Aorta (tissue), 5 donors: Measurements from ENCODE around the gene PAMR1. TPM values are rescaled to one million over a fixed set of nuclear protein-coding genes. Genes with fewer than 3 reads are reported as not detected.
"Not testable (repeated sequence)": the region's sequence is repeated elsewhere in the genome, so short reads cannot be mapped to it uniquely, and the experiment has no call there.

ENCODE experiments used
- ATAC-seq: fragments of 200-7000 bp; cut with Tn5 transposase; one replicate; pipeline ENCODE4 v1.9.1; 2022; ENCODE audit warnings: moderate library complexity; ENCODE audit not compliant: low FRiP score
- DNase-seq, 2 donors: peaks; one replicate each; pipeline ENCODE4 v3.0.0-alpha.2; 2020
- H3K27ac ChIP-seq, 2 donors: one replicate each; pipeline ENCODE4 v1.5.1; 2013; ENCODE audit warnings: low read length in 2 of 2, mild to moderate bottlenecking in 2 of 2, moderate library complexity in 2 of 2, control low read depth in 1 of 2, inconsistent platforms in 1 of 2, low read depth in 1 of 2
- H3K27me3 ChIP-seq, 2 donors: one replicate each; pipeline ENCODE4 v1.6.1; 2013; ENCODE audit warnings: control low read depth in 1 of 2, low read length in 1 of 2, mild to moderate bottlenecking in 1 of 2, moderate library complexity in 1 of 2; ENCODE audit not compliant: insufficient read depth in 2 of 2, control insufficient read depth in 1 of 2
- H3K36me3 ChIP-seq, 2 donors: one replicate each; pipeline ENCODE4 v1.6.1; 2013; ENCODE audit warnings: control low read depth in 1 of 2, low read length in 1 of 2, mild to moderate bottlenecking in 1 of 2; ENCODE audit not compliant: insufficient read depth in 2 of 2, control insufficient read depth in 1 of 2
- H3K4me1 ChIP-seq, 2 donors: one replicate each; pipeline ENCODE4 v1.6.1; 2013; ENCODE audit warnings: low read length in 2 of 2, control low read depth in 1 of 2, mild to moderate bottlenecking in 1 of 2, moderate library complexity in 1 of 2; ENCODE audit not compliant: insufficient read depth in 2 of 2, control insufficient read depth in 1 of 2
- H3K4me3 ChIP-seq, 2 donors: one replicate each; pipeline ENCODE4 v1.5.1; 2013; ENCODE audit warnings: low read length in 2 of 2, control low read depth in 1 of 2, mild to moderate bottlenecking in 1 of 2
- H3K9me3 ChIP-seq: one replicate; pipeline ENCODE4 v1.6.1; 2013; ENCODE audit warnings: mild to moderate bottlenecking, low read length; ENCODE audit not compliant: control insufficient read depth
- WGBS, 2 donors: extraction: QIAGEN DNeasy Blood & Tissue Kit; methylation state at CpG; one replicate each; pipeline ENCODE4 v1.1.7; 2013; 5-methylcytosine and 5-hydroxymethylcytosine counted together
- intact Hi-C, 2 donors: fragments of 100-400 bp; cut with DNase I; formaldehyde crosslinking; loops; one replicate each; pipeline versions ENCODE4 v1.14.2 to v1.15.0; 2022
- polyA plus RNA-seq, 2 donors: library from polyadenylated mRNA; stranded (reverse); fragments of 200-250 nt; gene quantifications; one replicate each; pipeline ENCODE4 v1.2.3, GENCODE V29; 2013
- total RNA-seq, 2 donors: library from RNA; stranded (reverse); fragmentation: NEBNext Ultra II Directional; extraction: Animal tissue kit (Norgen Biotek cat#: 25700); gene quantifications; one replicate each; pipeline ENCODE4 v1.2.1, GENCODE V29; 2021
- donor health status: healthy with polysubstance abuse.
- donor health status: Bipolar disorder and iron deficiency.
- donor health status: DM: no; HTN: no; CAD: no.
- donor health status: DM: no; HTN: no; CAD: no.
- donor health status: DM: yes; HTN: yes; CAD: no.

Gene PAMR1
- total and polyA plus RNA-seq, 4 donors = 0.69 to 3.1 (median 2.2) TPM

GRCh38 chr11:35539256-35539655 lies 13.8 kb upstream of the PAMR1 start:
- Histone ChIP-seq H3K36me3 (no peaks in the 10 kb centered on the region), H3K4me1 (peaks cover 0 to 3% of the 10 kb centered on the region in 2 donors), H3K9me3 (no peaks in the 10 kb centered on the region), H3K27ac (no peak overlapping the region), H3K27me3 (no peaks in the 10 kb centered on the region), H3K4me3 (no peak overlapping the region)
- ATAC-seq (no peak), DNase-seq (no peak)
- 59 to 60% methylated on average over 3 of the region's 3 CpGs for WGBS, 2 donors
- intact Hi-C loops = no loop called here

- Histone ChIP-seq H3K4me1 (no peaks in the 10 kb centered on the region), H3K27me3 (no peaks in the 10 kb centered on the region), H3K36me3 (no peaks in the 10 kb centered on the region), H3K9me3 (no peaks in the 10 kb centered on the region), H3K27ac (no peak overlapping the region), H3K4me3 (no peak overlapping the region)
- 95 to 97% methylated on average over 7 of the region's 7 CpGs for WGBS, 2 donors
- intact Hi-C loops = no loop called here
- DNase-seq = no peak
- no peak for ATAC-seq
Observed at GRCh38 chr11:35536470-35536869, 11.1 kb upstream of the PAMR1 start.

- no peak for ATAC-seq
- H3K4me3 ChIP-seq = no peak overlapping the region
- 73 to 79% methylated on average over 1 of the region's 1 CpG for WGBS, 2 donors
- H3K9me3 ChIP-seq = no peaks in the 10 kb centered on the region
- no peak overlapping the region for H3K27ac ChIP-seq
- H3K36me3 ChIP-seq = no peaks in the 10 kb centered on the region
- intact Hi-C loops = no loop called here
- H3K27me3 ChIP-seq = no peaks in the 10 kb centered on the region
- H3K4me1 ChIP-seq = peaks cover 5 to 7% of the 10 kb centered on the region in 2 donors
- no peak for DNase-seq
Observed at GRCh38 chr11:35531246-35531645, 5.8 kb upstream of the PAMR1 start.

GRCh38 chr11:35529971-35530495 lies 4.6 kb upstream of the PAMR1 start:
- no peaks in the 10 kb centered on the region for H3K36me3 ChIP-seq
- H3K9me3 ChIP-seq = no peaks in the 10 kb centered on the region
- DNase-seq = peak in 1 of 2 donors; percentile 69
- no peaks in the 10 kb centered on the region for H3K27me3 ChIP-seq
- peaks cover 5 to 7% of the 10 kb centered on the region in 2 donors for H3K4me1 ChIP-seq
- peak overlapping the region in 1 of 2 donors; percentile 8 for H3K27ac ChIP-seq
- 0 to 6% methylated on average over 2 of the region's 2 CpGs for WGBS, 2 donors
- ATAC-seq = peak; percentile 42
- intact Hi-C loops = no loop called here
- no peak overlapping the region for H3K4me3 ChIP-seq

GRCh38 chr11:35526370-35526792 lies 965 bp upstream of the PAMR1 start:
- 81 to 87% methylated on average over 6 of the region's 6 CpGs for WGBS, 2 donors
- no peak for ATAC-seq
- H3K4me3 ChIP-seq = no peak overlapping the region
- H3K36me3 ChIP-seq = no peaks in the 10 kb centered on the region
- H3K27me3 ChIP-seq = no peaks in the 10 kb centered on the region
- DNase-seq = no peak
- no peak overlapping the region for H3K27ac ChIP-seq
- peaks cover 5 to 7% of the 10 kb centered on the region in 2 donors for H3K4me1 ChIP-seq
- no peaks in the 10 kb centered on the region for H3K9me3 ChIP-seq
- intact Hi-C loops = no loop called here

GRCh38 chr11:35524780-35525179 lies 636 bp downstream of the PAMR1 start:
- DNase-seq (no peak), ATAC-seq (no peak)
- H3K36me3 ChIP-seq = no peaks in the 10 kb centered on the region
- no peak overlapping the region for H3K27ac ChIP-seq
- no peaks in the 10 kb centered on the region for H3K27me3 ChIP-seq
- no peak overlapping the region for H3K4me3 ChIP-seq
- intact Hi-C loops = no loop called here
- WGBS, 2 donors = 35 to 66% methylated on average over 4 of the region's 4 CpGs
- no peaks in the 10 kb centered on the region for H3K9me3 ChIP-seq
- peaks cover 0 to under 1% of the 10 kb centered on the region in 2 donors for H3K4me1 ChIP-seq

GRCh38 chr11:35523861-35524260 lies 1.6 kb downstream of the PAMR1 start:
- no peaks in the 10 kb centered on the region for H3K4me1 ChIP-seq
- 64 to 75% methylated on average over 5 of the region's 5 CpGs for WGBS, 2 donors
- H3K9me3 ChIP-seq = no peaks in the 10 kb centered on the region
- ATAC-seq (no peak), DNase-seq (no peak)
- peaks cover 0 to under 1% of the 10 kb centered on the region in 2 donors for H3K27me3 ChIP-seq
- no peaks in the 10 kb centered on the region for H3K36me3 ChIP-seq
- H3K4me3 ChIP-seq = no peak overlapping the region
- intact Hi-C loops = no loop called here
- no peak overlapping the region for H3K27ac ChIP-seq

GRCh38 chr11:35523331-35523768 lies 2.1 kb downstream of the PAMR1 start:
- intact Hi-C loops = no loop called here
- H3K4me3 ChIP-seq = no peak overlapping the region
- no peaks in the 10 kb centered on the region for H3K4me1 ChIP-seq
- DNase-seq = no peak
- no peaks in the 10 kb centered on the region for H3K9me3 ChIP-seq
- H3K36me3 ChIP-seq = no peaks in the 10 kb centered on the region
- peak; percentile 36 for ATAC-seq
- H3K27me3 ChIP-seq = peaks cover 0 to 1% of the 10 kb centered on the region in 2 donors
- 30 to 40% methylated on average over 7 of the region's 7 CpGs for WGBS, 2 donors
- H3K27ac ChIP-seq = no peak overlapping the region

GRCh38 chr11:35522091-35522490 lies 3.3 kb downstream of the PAMR1 start:
- H3K27ac ChIP-seq, H3K4me1 ChIP-seq, H3K4me3 ChIP-seq, ATAC-seq, intact Hi-C loops, H3K9me3 ChIP-seq, H3K27me3 ChIP-seq, DNase-seq, H3K36me3 ChIP-seq: not testable (repeated sequence)
- WGBS, 2 donors = 93 to 100% methylated on average over 5 of the region's 5 CpGs
